ENCODE data around the gene NFIC.
"Not testable (repeated sequence)": the region's sequence is repeated elsewhere in the genome, so short reads cannot be mapped to it uniquely, and the experiment has no call there.

The NFIC gene

GRCh38 chr19:3420244-3420755 lies 53.9 kb downstream of the NFIC start:
- Histone ChIP-seq H3K36me3 (ENCODE audit: control insufficient read depth, insufficient read depth, low read length) (no peaks in the 10 kb centered on the region), H3K9me3 (ENCODE audit: control insufficient read depth, insufficient read depth, low read depth, low read length) (no peaks in the 10 kb centered on the region), H3K27me3 (ENCODE audit: control insufficient read depth, insufficient read depth, low read length) (no peaks in the 10 kb centered on the region), H3K4me3 (ENCODE audit: low read depth, low read length) (no peak overlapping the region), H3K27ac (ENCODE audit: low read depth, low read length) (no peak overlapping the region), H3K4me1 (ENCODE audit: control insufficient read depth, insufficient read depth, low read length) (no peaks in the 10 kb centered on the region), H3K9ac (ENCODE audit: low read length) (no peak overlapping the region)

GRCh38 chr19:3420909-3421619 lies 54.7 kb downstream of the NFIC start:
- no peaks in the 10 kb centered on the region for H3K27me3 ChIP-seq (ENCODE audit: control insufficient read depth, insufficient read depth, low read length)
- no peaks in the 10 kb centered on the region for H3K9me3 ChIP-seq (ENCODE audit: control insufficient read depth, insufficient read depth, low read depth, low read length)
- H3K36me3 ChIP-seq (ENCODE audit: control insufficient read depth, insufficient read depth, low read length): no peaks in the 10 kb centered on the region
- H3K4me1 ChIP-seq (ENCODE audit: control insufficient read depth, insufficient read depth, low read length): no peaks in the 10 kb centered on the region
- no peak overlapping the region for H3K27ac ChIP-seq (ENCODE audit: low read depth, low read length)
- no peak overlapping the region for H3K9ac ChIP-seq (ENCODE audit: low read length)
- no peak overlapping the region for H3K4me3 ChIP-seq (ENCODE audit: low read depth, low read length)

GRCh38 chr19:3421656-3422055 lies 55.3 kb downstream of the NFIC start:
- H3K27ac ChIP-seq (ENCODE audit: low read depth, low read length); H3K4me3 ChIP-seq (ENCODE audit: low read depth, low read length): not testable (repeated sequence)

GRCh38 chr19:3423183-3423829 lies 56.9 kb downstream of the NFIC start:
- H3K36me3 ChIP-seq (ENCODE audit: control insufficient read depth, insufficient read depth, low read length): no peaks in the 10 kb centered on the region
- no peak overlapping the region for H3K9ac ChIP-seq (ENCODE audit: low read length)
- no peak overlapping the region for H3K4me3 ChIP-seq (ENCODE audit: low read depth, low read length)
- H3K9me3 ChIP-seq (ENCODE audit: control insufficient read depth, insufficient read depth, low read depth, low read length): no peaks in the 10 kb centered on the region; the same call in 1 of the 2 replicates
- no peaks in the 10 kb centered on the region for H3K27me3 ChIP-seq (ENCODE audit: control insufficient read depth, insufficient read depth, low read length)
- H3K27ac ChIP-seq (ENCODE audit: low read depth, low read length): no peak overlapping the region
- 0 out of 2 replicates have a peak, but pooled peaks cover under 1% of the 10 kb centered on the region for H3K4me1 ChIP-seq (ENCODE audit: control insufficient read depth, insufficient read depth, low read length)

More at GRCh38 chr19:3421656-3422055, 55.3 kb downstream of the NFIC start:
- not testable (repeated sequence) for H3K9me3 ChIP-seq (ENCODE audit: control insufficient read depth, insufficient read depth, low read depth, low read length); H3K27me3 ChIP-seq (ENCODE audit: control insufficient read depth, insufficient read depth, low read length); H3K9ac ChIP-seq (ENCODE audit: low read length); H3K4me1 ChIP-seq (ENCODE audit: control insufficient read depth, insufficient read depth, low read length); H3K36me3 ChIP-seq (ENCODE audit: control insufficient read depth, insufficient read depth, low read length)

- H3K9me3 ChIP-seq (ENCODE audit: control insufficient read depth, insufficient read depth, low read depth, low read length): no peaks in the 10 kb centered on the region; the same call in 1 of the 2 replicates
- H3K27me3 ChIP-seq (ENCODE audit: control insufficient read depth, insufficient read depth, low read length): no peaks in the 10 kb centered on the region
- no peaks in the 10 kb centered on the region for H3K36me3 ChIP-seq (ENCODE audit: control insufficient read depth, insufficient read depth, low read length)
- H3K27ac ChIP-seq (ENCODE audit: low read depth, low read length): no peak overlapping the region
- no peak overlapping the region for H3K9ac ChIP-seq (ENCODE audit: low read length)
- no peak overlapping the region for H3K4me3 ChIP-seq (ENCODE audit: low read depth, low read length)
- H3K4me1 ChIP-seq (ENCODE audit: control insufficient read depth, insufficient read depth, low read length): 0 out of 2 replicates have a peak, but pooled peaks cover 5% of the 10 kb centered on the region
These were observed 60.0 kb downstream of the NFIC start for GRCh38 chr19:3426433-3426832.

- not testable (repeated sequence) for H3K27me3 ChIP-seq (ENCODE audit: control insufficient read depth, insufficient read depth, low read length); H3K27ac ChIP-seq (ENCODE audit: low read depth, low read length); H3K4me3 ChIP-seq (ENCODE audit: low read depth, low read length); H3K4me1 ChIP-seq (ENCODE audit: control insufficient read depth, insufficient read depth, low read length); H3K36me3 ChIP-seq (ENCODE audit: control insufficient read depth, insufficient read depth, low read length); H3K9ac ChIP-seq (ENCODE audit: low read length); H3K9me3 ChIP-seq (ENCODE audit: control insufficient read depth, insufficient read depth, low read depth, low read length)
These were observed 63.9 kb downstream of the NFIC start for GRCh38 chr19:3430366-3430680.

GRCh38 chr19:3431760-3432397 lies 65.5 kb downstream of the NFIC start:
- Histone ChIP-seq H3K4me1 (ENCODE audit: control insufficient read depth, insufficient read depth, low read length) (0 out of 2 replicates have a peak, but pooled peaks cover 5% of the 10 kb centered on the region), H3K36me3 (ENCODE audit: control insufficient read depth, insufficient read depth, low read length) (no peaks in the 10 kb centered on the region), H3K27me3 (ENCODE audit: control insufficient read depth, insufficient read depth, low read length) (no peaks in the 10 kb centered on the region), H3K27ac (ENCODE audit: low read depth, low read length) (no peak overlapping the region), H3K4me3 (ENCODE audit: low read depth, low read length) (no peak overlapping the region), H3K9me3 (ENCODE audit: control insufficient read depth, insufficient read depth, low read depth, low read length) (no peaks in the 10 kb centered on the region), H3K9ac (ENCODE audit: low read length) (peak overlapping the region; percentile 19)

- Histone ChIP-seq H3K36me3 (ENCODE audit: control insufficient read depth, insufficient read depth, low read length) (no peaks in the 10 kb centered on the region), H3K4me3 (ENCODE audit: low read depth, low read length) (no peak overlapping the region), H3K4me1 (ENCODE audit: control insufficient read depth, insufficient read depth, low read length) (0 out of 2 replicates have a peak, but pooled peaks cover 4% of the 10 kb centered on the region), H3K9ac (ENCODE audit: low read length) (no peak overlapping the region), H3K27me3 (ENCODE audit: control insufficient read depth, insufficient read depth, low read length) (no peaks in the 10 kb centered on the region), H3K9me3 (ENCODE audit: control insufficient read depth, insufficient read depth, low read depth, low read length) (no peaks in the 10 kb centered on the region), H3K27ac (ENCODE audit: low read depth, low read length) (no peak overlapping the region)
These were observed 66.9 kb downstream of the NFIC start for GRCh38 chr19:3433313-3433712.

- H3K4me1 ChIP-seq (ENCODE audit: control insufficient read depth, insufficient read depth, low read length): no peaks in the 10 kb centered on the region
- H3K9me3 ChIP-seq (ENCODE audit: control insufficient read depth, insufficient read depth, low read depth, low read length): no peaks in the 10 kb centered on the region
- peak overlapping the region; percentile 87 for H3K4me3 ChIP-seq (ENCODE audit: low read depth, low read length)
- H3K9ac ChIP-seq (ENCODE audit: low read length): peak overlapping the region; percentile 98
- no peak overlapping the region for H3K27ac ChIP-seq (ENCODE audit: low read depth, low read length)
- no peaks in the 10 kb centered on the region for H3K27me3 ChIP-seq (ENCODE audit: control insufficient read depth, insufficient read depth, low read length)
- H3K36me3 ChIP-seq (ENCODE audit: control insufficient read depth, insufficient read depth, low read length): no peaks in the 10 kb centered on the region
These were observed 67.6 kb downstream of the NFIC start for GRCh38 chr19:3433805-3434540.

- peak overlapping the region; percentile 98 for H3K9ac ChIP-seq (ENCODE audit: low read length)
- no peaks in the 10 kb centered on the region for H3K36me3 ChIP-seq (ENCODE audit: control insufficient read depth, insufficient read depth, low read length)
- peak overlapping the region; percentile 87 for H3K4me3 ChIP-seq (ENCODE audit: low read depth, low read length)
- H3K4me1 ChIP-seq (ENCODE audit: control insufficient read depth, insufficient read depth, low read length): no peaks in the 10 kb centered on the region
- H3K27ac ChIP-seq (ENCODE audit: low read depth, low read length): peak overlapping the region; percentile 91
- no peaks in the 10 kb centered on the region for H3K9me3 ChIP-seq (ENCODE audit: control insufficient read depth, insufficient read depth, low read depth, low read length)
- no peaks in the 10 kb centered on the region for H3K27me3 ChIP-seq (ENCODE audit: control insufficient read depth, insufficient read depth, low read length)
These were observed 68.5 kb downstream of the NFIC start for GRCh38 chr19:3434630-3435553.

Measured in HUES6 (cell line).